Activated CD4-positive, CD25-positive, alpha-beta regulatory T cell (primary cell): ENCODE results near the gene PDGFRB.

Experiments used
- DNase-seq, 4 experiments: peaks; one replicate each; lab custom pipeline; 2025; lab: John Stamatoyannopoulos, UW

The PDGFRB gene

DNA sequence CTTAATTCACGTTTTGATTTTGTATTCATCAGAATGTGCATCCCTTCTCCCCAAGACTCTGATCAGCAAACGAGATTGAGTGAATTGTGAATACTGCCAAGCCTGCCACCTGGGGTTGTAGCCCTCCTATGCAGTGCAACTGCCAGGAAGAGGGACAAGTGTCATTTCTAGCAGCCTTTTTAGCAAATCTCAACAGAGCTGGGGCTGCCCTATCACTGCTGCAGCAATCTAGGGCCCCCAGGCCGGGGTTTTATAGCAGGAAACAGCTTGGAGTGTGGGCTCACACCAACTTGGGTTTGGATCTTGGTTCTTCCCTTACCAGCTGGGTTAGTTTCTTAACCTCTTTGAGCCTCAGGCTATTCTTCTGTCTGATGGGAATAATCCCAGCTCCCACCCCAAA is 73.3 kb downstream of the PDGFRB start:
- DNase-seq = no peak

DNA sequence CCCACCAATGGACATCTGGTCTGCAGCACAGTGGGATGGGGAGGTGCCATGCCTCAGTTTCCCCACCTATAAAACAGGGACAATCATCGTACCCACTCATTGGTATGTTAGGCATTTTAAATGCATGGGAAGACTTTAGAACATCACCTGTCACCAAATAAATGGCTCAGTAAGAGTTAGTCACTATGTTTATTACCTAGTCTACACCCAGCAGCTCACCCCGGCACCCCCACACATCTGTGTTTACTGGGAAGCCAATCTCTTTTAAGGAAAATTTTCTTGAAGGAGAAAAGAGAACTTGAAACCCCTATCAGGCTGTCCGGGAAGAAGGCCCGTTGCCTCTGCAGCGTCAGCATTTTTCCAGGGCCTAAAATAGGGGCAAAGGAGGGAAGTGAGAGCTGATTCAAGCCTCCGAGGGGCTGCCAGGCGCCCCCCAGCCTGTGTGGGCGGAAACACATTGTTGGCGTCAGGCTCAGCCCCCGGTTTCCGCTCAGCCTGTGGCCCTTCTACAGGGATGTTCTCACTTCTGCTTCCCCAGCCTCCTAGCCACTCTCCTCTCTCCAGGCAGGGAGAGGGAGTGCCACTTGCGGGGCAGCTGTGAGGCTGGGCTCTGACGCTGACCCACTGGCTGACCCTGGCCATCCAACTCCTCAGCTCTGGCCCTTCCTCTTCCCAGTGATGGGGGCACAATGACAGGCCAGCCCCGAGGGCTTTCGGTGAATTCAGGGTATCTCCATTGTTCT is 73.9 kb downstream of the PDGFRB start:
- no peak for DNase-seq

DNA sequence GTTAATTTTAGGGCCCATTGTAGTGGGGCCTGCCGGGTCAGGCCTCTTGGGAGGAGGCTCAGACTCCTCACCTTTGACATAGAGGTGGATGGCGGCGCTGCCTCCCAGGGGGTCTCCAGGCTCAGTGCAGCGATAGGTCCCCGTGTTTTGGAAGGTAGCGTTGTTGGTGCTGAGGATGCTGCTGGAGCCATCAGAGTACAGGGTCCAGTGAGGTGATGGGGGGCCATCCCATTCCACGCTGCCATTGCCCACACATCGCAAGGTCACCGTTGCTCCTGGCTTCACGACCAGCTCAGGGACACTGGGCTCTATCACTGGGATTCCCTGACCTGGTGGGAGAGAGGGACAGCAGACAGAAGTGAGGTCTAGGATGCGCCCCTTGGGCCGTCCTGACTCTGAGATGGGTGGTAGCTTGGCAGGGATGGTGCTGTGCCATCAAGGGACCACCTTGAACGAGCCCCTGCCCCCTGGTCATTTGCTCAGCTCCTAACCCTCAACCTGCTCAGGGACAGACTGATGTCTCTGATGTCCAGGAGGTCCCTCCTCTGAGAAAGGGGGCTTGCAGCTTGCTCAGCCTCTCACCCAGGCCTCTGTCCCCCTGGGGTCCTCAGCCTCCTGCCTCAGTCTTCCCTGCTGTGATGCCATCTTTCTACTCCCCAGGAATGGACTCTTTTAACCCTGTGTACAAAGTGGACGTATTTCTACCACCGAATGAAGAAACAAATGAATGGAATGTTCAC is 74.8 kb downstream of the PDGFRB start:
- no peak for DNase-seq

DNA sequence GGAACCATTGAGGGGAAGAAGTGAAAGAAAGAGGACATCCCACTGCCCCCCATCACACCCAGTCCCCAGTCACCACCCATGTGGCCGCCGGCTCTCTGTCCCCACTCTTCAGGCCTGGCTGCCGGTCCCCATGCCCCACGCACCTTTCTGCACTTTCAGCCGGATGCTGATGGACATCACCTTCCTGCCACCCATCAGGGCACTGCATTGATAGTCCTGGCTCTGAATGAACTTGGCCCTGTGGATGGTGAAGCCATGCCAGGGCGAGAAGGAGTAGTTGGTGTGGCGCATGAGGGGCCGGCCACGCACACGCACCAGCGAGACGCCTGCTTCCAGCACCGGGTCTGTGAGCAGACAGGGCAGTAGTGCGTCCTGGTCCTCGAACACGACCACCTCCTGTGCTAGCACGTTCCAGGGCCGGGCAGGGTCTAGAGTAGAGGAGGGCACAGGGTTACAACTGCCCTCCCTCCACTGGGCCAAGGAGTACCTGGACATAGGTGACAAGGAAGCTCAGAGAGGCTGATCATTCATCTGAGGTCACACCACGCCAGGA is 75.7 kb downstream of the PDGFRB start:
- DNase-seq = no peak

DNA sequence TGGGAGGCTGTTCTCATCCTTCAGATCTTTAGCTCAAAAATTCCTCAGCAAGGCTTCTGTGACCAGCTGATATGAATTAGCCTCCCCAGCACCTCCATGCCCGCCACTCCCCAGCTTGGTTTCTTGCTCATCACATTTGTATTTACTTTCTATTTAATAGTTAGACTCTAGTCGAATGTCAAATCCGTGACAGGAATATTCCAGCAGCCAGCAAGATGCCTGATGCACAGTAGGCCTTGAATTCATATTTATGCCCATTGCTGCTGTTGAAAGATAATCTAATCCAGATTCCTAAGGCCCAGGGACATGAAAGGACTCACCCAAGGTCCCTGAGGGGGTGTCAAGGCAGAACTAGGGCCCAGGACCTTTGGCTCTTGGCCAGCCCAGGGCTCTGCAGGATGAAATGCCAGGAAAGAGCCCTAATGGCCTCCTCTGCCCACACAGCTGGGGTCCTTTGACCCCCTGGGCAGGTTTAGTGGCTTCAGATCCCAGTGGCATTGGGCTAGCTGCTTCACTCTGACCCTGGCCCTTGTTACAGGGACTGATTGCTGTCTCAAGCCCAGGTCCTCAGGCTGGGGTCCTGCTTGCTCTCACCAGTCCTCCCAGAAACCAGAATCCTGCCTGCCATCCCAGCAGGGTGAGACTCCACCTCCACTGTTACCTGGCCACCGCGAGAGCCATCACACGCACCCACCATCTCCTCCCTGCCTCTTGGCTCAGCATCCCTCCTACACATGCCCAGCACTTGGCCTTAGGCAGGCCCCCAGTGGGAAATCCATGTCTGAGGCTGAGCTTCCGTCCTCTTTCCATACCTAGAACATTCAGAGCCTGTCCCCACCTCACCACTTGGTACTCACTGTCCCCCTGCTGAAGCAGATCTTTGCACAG is 76.6 kb downstream of the PDGFRB start:
- DNase-seq = no peak

DNA sequence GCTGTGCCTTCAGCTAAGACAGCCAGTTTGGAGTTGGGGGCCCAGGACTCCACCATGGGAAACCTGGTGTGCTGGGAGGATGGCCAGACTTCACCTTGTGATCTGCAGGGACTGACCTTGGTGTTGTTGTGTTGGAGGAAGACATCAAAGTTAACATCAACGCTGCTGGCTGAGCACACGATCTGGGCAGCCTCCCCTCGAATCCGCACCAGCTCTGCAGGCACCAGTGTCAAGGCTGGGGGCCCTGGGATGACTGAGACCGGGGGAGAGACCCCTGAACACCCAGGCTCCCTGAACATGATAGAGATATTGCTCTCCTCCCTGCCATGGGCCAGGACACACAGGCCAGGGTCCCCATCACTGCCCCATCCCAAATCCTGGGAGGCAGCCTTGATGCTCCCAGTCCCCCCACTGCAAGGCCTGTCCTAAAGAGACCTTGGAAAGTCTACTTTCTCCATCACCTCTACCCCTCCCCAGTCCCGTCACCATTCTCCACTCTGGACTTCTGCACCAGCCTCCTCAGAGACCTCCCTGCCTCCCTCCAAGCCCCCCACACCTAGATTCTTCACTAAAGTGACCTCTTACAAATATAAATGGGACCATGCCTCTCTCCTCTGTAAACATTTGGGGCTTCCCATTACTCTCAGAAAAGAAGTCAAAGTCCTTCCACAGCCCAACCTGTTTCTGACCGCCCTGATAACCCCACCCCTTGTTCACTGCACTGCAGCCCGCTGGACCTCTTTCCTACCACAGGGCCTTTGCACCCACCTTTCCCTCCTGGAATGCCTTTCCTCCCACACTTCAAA is 77.4 kb downstream of the PDGFRB start:
- DNase-seq = no peak

DNA sequence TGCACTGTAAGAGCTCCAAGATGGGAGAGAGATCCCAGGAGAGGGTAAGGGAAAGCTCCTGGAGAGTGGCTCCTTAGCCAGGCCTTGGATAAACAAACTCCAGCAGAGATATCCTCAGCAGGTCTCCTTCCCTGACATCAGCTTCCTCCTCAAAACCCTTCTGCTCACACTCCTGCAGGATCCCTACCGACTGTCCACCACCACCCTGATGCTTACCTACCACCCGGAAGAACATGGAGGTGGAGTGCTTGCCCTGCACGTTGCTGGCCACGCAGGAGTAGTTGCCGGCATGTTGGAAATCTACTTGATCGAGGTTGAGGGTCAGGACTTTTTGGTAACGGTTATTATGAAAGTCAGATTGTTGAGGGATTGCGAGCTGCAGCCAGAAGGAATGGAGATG is 78.6 kb downstream of the PDGFRB start:
- no peak for DNase-seq

DNA sequence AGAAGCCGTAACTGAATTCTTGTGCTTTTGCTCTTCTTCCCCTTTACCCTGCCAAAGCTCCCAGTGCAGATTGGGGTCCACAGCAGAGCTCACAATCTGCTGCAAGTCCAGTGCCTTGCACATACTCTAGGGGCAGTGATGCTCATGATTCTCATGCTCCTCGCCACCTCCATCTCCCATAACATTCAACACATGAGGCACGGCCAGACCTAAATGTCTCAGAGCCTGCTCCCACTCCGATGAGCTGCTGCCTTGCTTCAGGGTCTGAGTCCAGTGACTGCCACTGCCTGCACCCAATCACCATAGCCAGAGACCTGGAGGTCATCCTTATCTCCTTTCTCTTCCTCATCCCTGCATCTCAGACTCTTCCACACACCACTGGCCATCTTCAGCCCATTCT is 79.8 kb downstream of the PDGFRB start:
- DNase-seq = no peak

DNA sequence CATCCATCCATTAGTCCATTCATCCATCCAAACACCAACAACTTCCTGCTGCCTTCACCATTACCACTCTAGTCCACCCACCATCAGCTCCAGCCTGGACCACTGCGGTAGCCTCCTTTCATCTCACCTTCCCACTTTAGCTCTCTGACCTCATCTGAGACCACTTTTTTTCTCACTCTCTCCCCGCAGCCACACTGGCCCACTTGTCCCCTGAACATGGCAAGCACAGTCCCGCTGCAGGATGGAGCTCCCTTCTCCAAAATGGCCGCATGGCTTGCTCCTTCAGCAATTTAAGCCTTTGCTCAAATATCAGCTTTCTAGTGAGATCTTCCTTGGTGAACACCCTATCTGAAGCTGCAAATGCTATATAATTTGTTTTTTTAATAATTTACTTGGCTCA is 80.4 kb downstream of the PDGFRB start:
- DNase-seq = no peak

DNA sequence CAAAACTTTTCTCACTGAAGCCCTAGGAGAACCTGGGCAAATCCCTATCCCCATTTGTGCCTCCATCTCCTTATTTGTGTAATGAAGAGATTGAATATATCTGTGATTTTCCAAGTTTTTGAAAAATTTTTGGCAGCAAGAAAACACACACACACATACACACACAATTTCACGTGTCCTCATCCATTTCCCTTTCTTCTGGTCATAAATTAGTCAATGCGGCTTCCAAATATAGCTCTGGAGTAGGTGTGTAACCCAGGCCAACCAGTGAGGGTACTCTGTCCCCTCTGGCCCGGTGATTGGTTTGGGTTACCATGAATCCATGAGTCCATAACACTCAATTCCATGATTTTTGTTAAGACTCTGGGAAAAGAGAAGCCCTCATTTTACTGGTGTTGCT is 82.0 kb downstream of the PDGFRB start:
- no peak for DNase-seq

DNA sequence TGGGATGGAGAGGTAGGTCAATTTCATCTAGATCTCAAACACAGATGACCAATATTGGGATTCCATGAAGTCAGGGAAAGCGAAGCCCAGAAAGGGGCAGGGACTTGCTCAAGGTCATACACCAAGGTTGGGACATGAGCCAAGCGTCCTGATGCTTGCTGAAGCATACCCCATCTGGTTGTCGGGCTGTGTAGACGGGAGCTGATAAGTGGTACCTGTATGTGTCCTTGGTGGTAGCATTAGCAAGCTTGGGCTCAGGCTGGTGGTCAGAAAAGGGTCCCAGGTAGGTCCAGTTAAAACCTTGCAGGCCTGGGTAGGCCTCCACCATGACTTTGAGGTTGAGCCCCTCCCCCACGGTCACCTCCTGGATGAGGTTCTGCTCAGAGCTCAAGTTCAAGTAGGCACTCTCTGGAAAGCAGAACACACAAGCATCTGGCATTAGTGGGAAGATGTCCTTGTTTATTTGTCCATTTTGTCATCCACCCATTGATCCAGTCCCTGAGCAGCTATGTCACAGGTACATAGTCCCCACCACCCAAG is 82.5 kb downstream of the PDGFRB start:
- no peak for DNase-seq

DNA sequence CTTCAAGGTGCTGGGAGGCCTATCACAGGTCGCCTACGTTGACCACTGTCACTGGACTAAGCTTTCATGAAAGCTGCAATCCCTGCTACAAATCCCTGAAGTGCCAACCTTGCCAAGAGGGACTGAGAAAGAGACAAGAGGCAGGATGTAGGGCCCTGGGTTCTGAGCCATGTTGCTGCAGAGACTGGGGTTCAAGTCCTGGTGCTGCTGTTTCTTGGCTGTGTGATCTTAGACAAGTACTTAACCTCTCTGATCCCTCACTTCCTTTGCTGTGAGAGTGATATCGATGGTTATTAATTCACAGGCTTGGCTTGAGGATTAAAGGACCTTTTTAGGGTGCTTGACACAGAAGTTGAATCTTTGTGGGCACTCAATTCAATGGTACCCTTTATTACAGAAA is 84.8 kb downstream of the PDGFRB start:
- no peak for DNase-seq

DNA sequence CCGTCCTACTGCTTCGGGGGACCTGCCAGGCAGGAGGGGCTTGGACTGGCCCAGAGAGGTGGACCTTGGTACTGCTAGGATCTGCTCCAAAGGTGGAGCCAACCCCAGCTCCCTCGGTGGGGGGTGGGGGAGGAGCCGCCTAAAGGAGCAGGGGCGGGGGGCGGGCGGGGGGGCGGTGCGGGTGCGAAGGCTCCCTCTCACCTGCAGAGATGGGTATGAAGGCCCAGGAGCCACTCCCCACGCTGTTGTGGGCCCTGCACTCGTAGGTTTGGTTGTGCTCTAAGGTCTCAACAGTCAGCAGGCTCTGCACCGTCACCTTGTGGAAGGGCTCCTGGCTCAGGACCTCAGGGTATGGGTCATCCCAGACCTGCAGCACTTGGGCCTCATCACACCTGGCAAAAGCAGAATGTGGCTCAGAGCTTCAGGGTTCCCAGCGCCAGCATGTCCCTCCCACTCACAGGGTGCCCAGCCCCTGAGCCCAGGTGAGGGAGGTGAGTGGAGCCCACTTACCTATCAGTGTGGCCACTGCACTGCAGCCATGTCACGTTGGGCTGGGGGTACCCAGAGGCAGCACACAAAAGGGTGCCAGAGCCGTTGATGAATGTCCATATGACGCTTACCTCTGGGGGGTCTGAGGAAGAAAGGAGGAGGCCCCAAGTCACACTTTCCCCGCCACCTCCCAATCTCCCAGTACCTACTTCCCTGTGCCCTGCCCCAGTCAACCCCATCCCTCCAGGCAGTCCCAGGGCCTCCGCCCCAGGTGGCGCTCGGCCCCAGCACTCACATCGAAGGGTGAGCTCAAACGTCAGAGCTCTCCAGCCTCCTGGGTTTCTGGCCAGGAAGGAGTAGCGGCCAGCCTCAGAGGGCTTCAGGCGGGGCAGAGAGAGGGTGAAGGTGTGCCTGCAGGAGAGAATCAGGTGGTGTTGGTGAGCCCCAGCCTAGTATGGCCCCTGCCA is 85.7 kb downstream of the PDGFRB start:
- DNase-seq = no peak

DNA sequence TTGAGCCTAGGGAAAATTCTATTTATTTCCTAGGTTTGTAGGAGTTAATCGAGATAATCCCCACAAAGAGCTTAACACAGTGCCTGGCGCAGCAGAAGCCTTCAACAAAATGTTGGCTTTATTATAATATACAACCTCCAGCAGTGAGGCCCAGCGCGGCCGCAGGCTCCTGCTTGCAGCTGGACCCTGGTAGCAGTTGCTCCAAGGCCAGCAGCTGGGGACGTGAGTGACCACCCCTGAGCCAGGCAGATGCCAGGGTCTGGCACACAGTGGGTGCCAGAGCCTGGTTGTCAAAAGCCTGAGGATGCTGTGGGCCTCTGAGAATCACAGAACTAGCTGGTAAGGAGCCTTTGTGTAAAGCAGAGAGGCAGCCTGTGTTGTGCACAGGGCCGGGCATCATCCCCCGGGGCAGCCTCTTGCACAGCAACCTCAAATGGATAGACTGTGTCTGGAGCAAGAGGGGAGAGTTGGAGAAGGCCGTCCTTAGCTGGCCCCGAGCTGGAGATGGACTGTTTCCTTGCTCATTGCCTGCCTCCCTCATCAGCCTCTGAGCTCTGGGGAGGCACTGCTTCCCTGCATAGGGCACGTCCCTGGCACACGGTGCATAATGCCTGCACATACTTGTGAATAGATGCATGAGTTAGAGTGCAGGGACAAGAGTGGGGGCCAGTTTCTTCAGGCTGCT is 86.5 kb downstream of the PDGFRB start:
- DNase-seq = no peak

DNA sequence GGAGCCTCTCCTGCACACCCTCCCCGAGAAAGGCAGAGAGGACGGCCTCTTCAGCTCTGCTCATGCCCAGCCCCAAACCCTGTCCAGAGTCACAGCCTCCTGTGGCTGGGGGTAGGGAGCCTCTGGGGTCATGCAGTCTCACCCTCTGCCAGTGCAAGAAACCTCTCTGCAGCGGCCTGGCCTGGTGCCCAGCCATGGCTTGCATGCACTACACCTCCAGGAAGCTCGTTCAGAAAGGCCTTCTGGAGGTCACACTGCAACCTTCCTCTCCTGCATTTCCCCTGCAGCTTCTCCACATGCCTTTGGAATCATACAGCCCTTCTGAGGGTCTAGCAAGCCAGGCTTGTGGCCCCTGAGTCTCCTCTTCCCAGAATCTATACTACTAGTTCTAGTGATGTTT is 87.2 kb downstream of the PDGFRB start:
- no peak for DNase-seq

DNA sequence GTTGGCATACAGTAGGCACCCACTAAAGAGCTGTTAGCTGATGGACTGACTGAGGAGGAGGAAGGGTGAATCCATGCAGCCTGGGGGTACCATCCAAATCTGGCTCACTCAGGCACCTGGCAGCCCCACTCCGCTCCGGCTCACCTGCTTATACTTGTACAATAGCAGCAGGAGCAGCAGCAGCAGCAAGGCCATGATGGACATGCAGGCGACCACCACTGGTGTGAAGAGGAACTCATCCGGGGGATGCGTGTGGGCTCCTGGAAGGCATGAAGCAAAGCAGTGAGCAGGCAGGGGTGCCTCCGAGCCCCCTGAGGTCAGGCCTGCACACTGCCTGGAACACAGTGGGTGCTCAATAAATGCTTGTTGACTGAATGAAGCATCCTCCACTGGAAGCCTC is 87.6 kb downstream of the PDGFRB start:
- DNase-seq = no peak

DNA sequence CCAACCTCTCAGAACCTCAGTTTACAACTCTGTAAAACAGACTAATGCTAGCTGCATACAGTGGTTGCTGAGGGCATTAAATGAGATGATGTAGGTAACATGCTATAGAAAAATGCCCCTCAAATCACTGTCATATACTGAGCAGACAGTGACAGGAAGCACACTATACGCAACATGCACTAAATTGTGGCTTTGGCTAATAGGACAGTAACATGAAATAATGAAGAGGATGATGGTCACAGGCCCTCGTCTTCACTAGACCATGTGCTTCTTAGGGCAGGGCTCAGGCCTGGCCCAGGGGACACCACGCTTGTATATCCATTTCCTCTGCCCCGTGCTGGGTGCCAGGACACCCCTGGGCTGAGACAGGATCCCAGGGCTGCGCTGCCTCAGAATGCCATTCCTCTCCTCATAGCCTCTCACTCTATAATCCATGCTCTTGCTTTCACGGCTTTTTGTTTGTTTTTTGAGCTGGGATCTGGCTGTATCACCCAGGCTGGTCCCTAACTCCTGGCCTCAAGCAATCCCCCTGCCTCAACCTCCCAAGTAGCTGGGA is 88.2 kb downstream of the PDGFRB start:
- DNase-seq = no peak

DNA sequence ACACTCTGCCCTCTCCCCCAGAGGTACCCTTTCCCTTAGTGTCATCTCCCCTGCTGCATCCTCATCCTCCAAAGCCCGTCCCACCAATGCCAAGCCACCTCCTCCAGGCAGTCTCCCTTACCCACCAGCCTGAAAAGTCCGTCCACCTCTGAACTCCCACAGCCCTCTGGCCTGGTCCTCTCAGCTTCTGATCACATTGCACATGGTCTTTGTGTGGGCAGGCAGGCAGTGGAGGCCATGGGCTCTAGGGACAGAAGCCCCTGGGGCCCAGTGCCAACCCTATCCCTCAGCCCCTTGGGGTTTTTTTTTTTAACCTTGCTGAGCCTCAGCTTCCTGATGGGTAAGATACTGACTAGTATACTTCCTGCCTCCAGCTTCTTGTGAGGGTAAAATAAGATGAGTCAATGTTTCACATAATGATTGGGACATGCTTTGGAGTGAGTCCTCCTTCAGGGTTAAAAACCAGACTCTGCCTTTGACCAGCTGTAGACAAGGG is 88.7 kb downstream of the PDGFRB start:
- no peak for DNase-seq

DNA sequence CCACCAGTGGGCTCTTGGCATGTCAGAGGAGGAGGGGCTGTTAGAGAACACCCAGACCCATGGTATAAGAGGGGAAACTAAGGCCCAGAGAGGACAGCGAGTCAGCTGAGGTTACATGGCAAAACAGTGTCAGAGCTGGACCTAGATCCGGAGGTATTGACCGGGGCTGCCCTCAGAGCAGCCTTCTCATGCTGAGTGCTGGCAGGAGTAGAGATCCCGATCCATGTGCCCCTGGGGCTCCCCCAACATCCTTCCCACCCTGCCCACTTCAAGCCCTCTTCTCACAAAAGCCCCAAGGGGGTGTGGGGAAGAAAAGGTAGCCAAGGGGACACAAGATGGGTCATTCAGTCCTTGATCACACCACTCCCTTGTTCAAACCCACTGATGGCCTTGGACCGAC is 89.2 kb downstream of the PDGFRB start:
- DNase-seq = no peak
